A549 (cell line): ENCODE measurements around the gene CNKSR2. TPM values are rescaled to one million over a fixed set of nuclear protein-coding genes. Genes with fewer than 3 reads are reported as not detected.

ENCODE experiments used
- ATAC-seq, 2 experiments: fragments of 200-7000 bp in 1 of 2; fragments of >200 bp in 1 of 2; cut with Nextera tagmentation in 1 of 2; cut with Tn5 transposase in 1 of 2; 3 replicates each; pipeline versions ENCODE4 v1.8.0 to v1.9.1; 2018 to 2020; ENCODE audit warnings: mild to moderate bottlenecking in 1 of 2, moderate library complexity in 1 of 2
- CTCF ChIA-PET: fragments of 300-600 bp; sonication (Branson Sonifier 250); formaldehyde crosslinking; extraction: SDS; loops from one replicate; lab custom pipeline; 2021; ENCODE audit warnings: antibody characterized with exemption, inconsistent platforms; lab: Yijun Ruan, JAX
- POLR2A ChIA-PET: fragments of 350-600 bp; formaldehyde crosslinking; extraction: SDS; loops from one replicate; lab custom pipeline; 2021; ENCODE audit warnings: antibody characterized with exemption, inconsistent platforms; lab: Yijun Ruan, JAX
- DNase-seq, 2 experiments: peaks; one replicate each; pipeline versions ENCODE4 v3.0.0 to v3.0.0-alpha.2; 2011 to 2016; ENCODE audit warnings: low read depth in 1 of 2, low spot score in 1 of 2
- FAIRE-seq: peaks from 2 replicates; lab custom pipeline; 2011; peaks lifted over from hg19 to GRCh38; lab: Jason Lieb, UNC
- H3K27ac ChIP-seq, 2 experiments: fragments of >200 bp; sonication (Bioruptor Twin); formaldehyde crosslinking; 3 replicates each; pipeline ENCODE4 v1.5.1; 2016 to 2017
- H3K4me1 ChIP-seq: fragments of >200 bp; sonication (Bioruptor Twin); formaldehyde crosslinking; 3 replicates; pipeline ENCODE4 v1.6.1; 2016
- H3K4me2 ChIP-seq: fragments of >200 bp; sonication (Bioruptor Twin); formaldehyde crosslinking; 3 replicates; pipeline ENCODE4 v1.6.1; 2016
- H3K4me3 ChIP-seq: fragments of >200 bp; sonication (Bioruptor Twin); formaldehyde crosslinking; 3 replicates; pipeline ENCODE4 v1.5.1; 2016
- H3K9me3 ChIP-seq: fragments of >200 bp; sonication (Bioruptor Twin); formaldehyde crosslinking; 3 replicates; pipeline ENCODE4 v1.6.1; 2016
- BHLHE40 ChIP-seq: IDR thresholded peaks from 2 replicates; pipeline ENCODE4 v1.6.1; 2012; ENCODE audit warnings: low read depth, low read length, inconsistent platforms
- EHF ChIP-seq: fragments of 250-450 bp; sonication (Bioruptor Pico); IDR thresholded peaks from 2 replicates; pipeline ENCODE4 v1.5.0; 2020; ENCODE audit warnings: mild to moderate bottlenecking
- ESRRA ChIP-seq: fragments of 150-350 bp; IDR thresholded peaks from 2 replicates; pipeline ENCODE4 v1.6.1; 2014; ENCODE audit warnings: mild to moderate bottlenecking, low read length, borderline replicate concordance
- FOSL2 ChIP-seq, 2 experiments: fragments of 450-650 bp in 1 of 2; fragments of >200 bp in 1 of 2; sonication (Bioruptor Twin) in 1 of 2; formaldehyde crosslinking; IDR thresholded peaks; 2 replicates each; pipeline versions ENCODE4 v1.5.0 to v1.6.1; 2016 to 2020; ENCODE audit warnings: mild to moderate bottlenecking in 1 of 2, moderate library complexity in 1 of 2
- FOXS1 ChIP-seq: fragments of 250-450 bp; sonication (Bioruptor Pico); IDR thresholded peaks from 2 replicates; pipeline ENCODE4 v1.5.0; 2020; ENCODE audit warnings: mild to moderate bottlenecking, moderate library complexity
- HOXA7 ChIP-seq: fragments of 250-450 bp; sonication (Bioruptor Pico); IDR thresholded peaks from 2 replicates; pipeline ENCODE4 v1.5.0; 2020; ENCODE audit warnings: mild to moderate bottlenecking, moderate library complexity
- JUN ChIP-seq, 2 experiments: fragments of >200 bp; sonication (Bioruptor Twin); formaldehyde crosslinking; IDR thresholded peaks; 2 replicates in 1 of 2; 3 replicates in 1 of 2; pipeline ENCODE4 v1.6.1; 2016 to 2017
- JUNB ChIP-seq: fragments of >200 bp; sonication (Bioruptor Twin); formaldehyde crosslinking; IDR thresholded peaks from 2 replicates; pipeline ENCODE4 v1.6.1; 2016
- KDM1A ChIP-seq: fragments of 200-600 bp; sonication (generic); IDR thresholded peaks from 2 replicates; pipeline ENCODE4 v1.6.1; 2016; ENCODE audit warnings: low read depth, mild to moderate bottlenecking
- MYC ChIP-seq: IDR thresholded peaks from 2 replicates; pipeline ENCODE4 v1.6.1; 2012; ENCODE audit warnings: mild to moderate bottlenecking, inconsistent platforms, low read length, improper control_type of control experiment, borderline replicate concordance
- POLR2A ChIP-seq: IDR thresholded peaks from 2 replicates; pipeline ENCODE4 v1.6.1; 2012; ENCODE audit warnings: mild to moderate bottlenecking, low read length
- TFCP2L1 ChIP-seq: fragments of 250-450 bp; sonication (Bioruptor Pico); IDR thresholded peaks from 2 replicates; pipeline ENCODE4 v1.5.0; 2021; ENCODE audit warnings: mild to moderate bottlenecking
- TP53 ChIP-seq: fragments of 250-450 bp; sonication (Bioruptor Pico); IDR thresholded peaks from 2 replicates; pipeline ENCODE4 v1.5.0; 2021; ENCODE audit warnings: mild to moderate bottlenecking, moderate library complexity
- ZC3H11A ChIP-seq: fragments of 450-650 bp; IDR thresholded peaks from 2 replicates; pipeline ENCODE4 v1.6.1; 2014; ENCODE audit warnings: antibody characterized with exemption, mild to moderate bottlenecking
- ZFP36 ChIP-seq: fragments of 450-650 bp; IDR thresholded peaks from 2 replicates; pipeline ENCODE4 v1.6.1; 2014; ENCODE audit warnings: borderline replicate concordance; ENCODE audit not compliant: partially characterized antibody
- WGBS: methylation state at CpG from one replicate; pipeline ENCODE4 v1.1.6; 2017; ENCODE audit errors: missing lambda C conversion rate; 5-methylcytosine and 5-hydroxymethylcytosine counted together
- polyA plus RNA-seq, 4 experiments: library from polyadenylated mRNA; depleted of rRNA in 3 of 4; stranded (reverse); fragments of >200 nt; fragmentation: RNase III in 1 of 4; extraction: RNeasy Plus Mini Kit Qiagen cat#74134 plus additional on column Dnase treatment in 1 of 4; gene quantifications; 2 replicates in 3 of 4; 3 replicates in 1 of 4; pipeline ENCODE4 v1.2.3, GENCODE V29; 2011 to 2017
- TF ChIP-seq, protein P1 (sequence below): fragments of 250-450 bp; sonication (Bioruptor Pico); IDR thresholded peaks from 2 replicates; pipeline ENCODE4 v1.5.0; 2021; ENCODE audit warnings: mild to moderate bottlenecking, moderate library complexity, borderline replicate concordance
- TF ChIP-seq, protein P2 (sequence below): IDR thresholded peaks from 2 replicates; pipeline ENCODE4 v1.6.1; 2012; ENCODE audit warnings: low read depth, borderline replicate concordance
- TF ChIP-seq, protein P3 (sequence below): IDR thresholded peaks from 2 replicates; pipeline ENCODE4 v1.6.1; 2012
- TF ChIP-seq, protein P4 (sequence below): fragments of >200 bp; sonication (Bioruptor Twin); formaldehyde crosslinking; IDR thresholded peaks from 3 replicates; pipeline ENCODE4 v1.5.1; 2016

The CNKSR2 gene
- polyA plus RNA-seq, 2 of the 4 experiments (the other 2 are of a cell fraction): 5.8 to 11.4 TPM

DNA sequence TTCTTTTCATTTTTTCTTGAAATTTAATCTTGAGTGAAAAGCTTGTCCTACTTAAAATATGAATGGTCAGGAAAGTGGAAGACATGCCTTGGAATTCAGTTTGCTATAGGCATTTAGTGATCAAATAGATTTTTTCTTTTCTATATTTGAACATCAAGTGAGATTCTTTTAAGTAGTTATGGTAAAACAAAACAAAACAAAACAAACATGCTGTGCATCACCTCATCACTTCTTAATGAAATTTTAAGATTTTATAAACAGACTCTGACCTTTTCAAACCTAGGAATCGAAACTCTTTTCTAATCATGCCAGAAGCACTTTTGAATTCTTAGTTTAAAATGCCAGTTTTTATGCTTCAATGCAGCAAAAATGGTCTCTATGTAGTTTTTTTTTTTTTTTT lies 62.8 kb downstream of the CNKSR2 start:
- H3K4me3 ChIP-seq: no peak overlapping the region
- 67% methylated on average over 1 of the region's 1 CpG for WGBS
- no peak for ATAC-seq
- ChIA-PET POLR2A (no interaction called here), CTCF (no interaction called here)
- no peak for DNase-seq
- no peak overlapping the region for H3K4me2 ChIP-seq
- FAIRE-seq: no peak
- no peaks in the 10 kb centered on the region for H3K9me3 ChIP-seq
- H3K27ac ChIP-seq: no peak overlapping the region
- H3K4me1 ChIP-seq: no peaks in the 10 kb centered on the region
- no peak for TF ChIP-seq KDM1A
- no peak for TF ChIP-seq ZC3H11A
- TF ChIP-seq TFCP2L1 (CRISPR knock-in tag): no peak
- TF ChIP-seq, protein P1, sequence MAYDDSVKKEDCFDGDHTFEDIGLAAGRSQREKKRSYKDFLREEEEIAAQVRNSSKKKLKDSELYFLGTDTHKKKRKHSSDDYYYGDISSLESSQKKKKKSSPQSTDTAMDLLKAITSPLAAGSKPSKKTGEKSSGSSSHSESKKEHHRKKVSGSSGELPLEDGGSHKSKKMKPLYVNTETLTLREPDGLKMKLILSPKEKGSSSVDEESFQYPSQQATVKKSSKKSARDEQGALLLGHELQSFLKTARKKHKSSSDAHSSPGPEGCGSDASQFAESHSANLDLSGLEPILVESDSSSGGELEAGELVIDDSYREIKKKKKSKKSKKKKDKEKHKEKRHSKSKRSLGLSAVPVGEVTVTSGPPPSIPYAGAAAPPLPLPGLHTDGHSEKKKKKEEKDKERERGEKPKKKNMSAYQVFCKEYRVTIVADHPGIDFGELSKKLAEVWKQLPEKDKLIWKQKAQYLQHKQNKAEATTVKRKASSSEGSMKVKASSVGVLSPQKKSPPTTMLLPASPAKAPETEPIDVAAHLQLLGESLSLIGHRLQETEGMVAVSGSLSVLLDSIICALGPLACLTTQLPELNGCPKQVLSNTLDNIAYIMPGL (CRISPR knock-in tag): no peak

DNA sequence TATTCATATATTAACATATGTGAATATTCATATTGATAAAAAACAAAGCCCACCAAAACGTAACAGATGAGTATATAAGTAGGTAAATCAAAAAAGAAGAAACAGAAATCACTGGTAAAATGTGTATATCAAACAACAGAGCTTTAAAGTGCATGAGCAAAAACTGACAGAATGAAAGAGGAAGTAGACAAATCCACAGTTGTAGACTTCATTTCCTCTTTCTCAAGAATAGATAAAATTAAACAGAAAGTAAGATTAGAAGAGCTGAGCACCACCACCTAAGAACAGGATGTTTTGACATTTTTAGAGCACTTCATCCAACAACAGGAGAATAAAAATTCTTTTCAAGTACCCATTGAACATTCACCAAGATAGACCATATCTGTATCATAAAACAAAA lies 64.6 kb downstream of the CNKSR2 start:
- FAIRE-seq (no peak), DNase-seq (no peak), ATAC-seq (no peak)
- ChIA-PET CTCF (no interaction called here), POLR2A (no interaction called here)
- no peak overlapping the region for H3K4me3 ChIP-seq
- H3K4me2 ChIP-seq: no peak overlapping the region
- H3K9me3 ChIP-seq: no peaks in the 10 kb centered on the region
- no peak overlapping the region for H3K27ac ChIP-seq
- no peaks in the 10 kb centered on the region for H3K4me1 ChIP-seq
- WGBS: 42% methylated on average over 1 of the region's 1 CpG
- TF ChIP-seq, protein P2, sequence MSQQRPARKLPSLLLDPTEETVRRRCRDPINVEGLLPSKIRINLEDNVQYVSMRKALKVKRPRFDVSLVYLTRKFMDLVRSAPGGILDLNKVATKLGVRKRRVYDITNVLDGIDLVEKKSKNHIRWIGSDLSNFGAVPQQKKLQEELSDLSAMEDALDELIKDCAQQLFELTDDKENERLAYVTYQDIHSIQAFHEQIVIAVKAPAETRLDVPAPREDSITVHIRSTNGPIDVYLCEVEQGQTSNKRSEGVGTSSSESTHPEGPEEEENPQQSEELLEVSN: no peak
- TF ChIP-seq MYC (no peak), TP53 (CRISPR knock-in tag) (no peak), EHF (CRISPR knock-in tag) (no peak), ESRRA (no peak), FOXS1 (CRISPR knock-in tag) (no peak), JUN (IDR thresholded peaks at IDR 0.05) (no peak), ZC3H11A (no peak), BHLHE40 (no peak), HOXA7 (CRISPR knock-in tag) (no peak), JUNB (no peak), FOSL2 (IDR thresholded peaks at IDR 0.05) (no peak), FOSL2 (CRISPR knock-in tag; IDR thresholded peaks at IDR 0.05) (no peak), TFCP2L1 (CRISPR knock-in tag) (no peak), ZFP36 (no peak), POLR2A (no peak)
- TF ChIP-seq, protein P3, sequence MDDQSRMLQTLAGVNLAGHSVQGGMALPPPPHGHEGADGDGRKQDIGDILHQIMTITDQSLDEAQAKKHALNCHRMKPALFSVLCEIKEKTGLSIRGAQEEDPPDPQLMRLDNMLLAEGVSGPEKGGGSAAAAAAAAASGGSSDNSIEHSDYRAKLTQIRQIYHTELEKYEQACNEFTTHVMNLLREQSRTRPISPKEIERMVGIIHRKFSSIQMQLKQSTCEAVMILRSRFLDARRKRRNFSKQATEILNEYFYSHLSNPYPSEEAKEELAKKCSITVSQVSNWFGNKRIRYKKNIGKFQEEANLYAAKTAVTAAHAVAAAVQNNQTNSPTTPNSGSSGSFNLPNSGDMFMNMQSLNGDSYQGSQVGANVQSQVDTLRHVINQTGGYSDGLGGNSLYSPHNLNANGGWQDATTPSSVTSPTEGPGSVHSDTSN: no peak
- TF ChIP-seq, protein P1 (CRISPR knock-in tag): no peak
- TF ChIP-seq, protein P4, sequence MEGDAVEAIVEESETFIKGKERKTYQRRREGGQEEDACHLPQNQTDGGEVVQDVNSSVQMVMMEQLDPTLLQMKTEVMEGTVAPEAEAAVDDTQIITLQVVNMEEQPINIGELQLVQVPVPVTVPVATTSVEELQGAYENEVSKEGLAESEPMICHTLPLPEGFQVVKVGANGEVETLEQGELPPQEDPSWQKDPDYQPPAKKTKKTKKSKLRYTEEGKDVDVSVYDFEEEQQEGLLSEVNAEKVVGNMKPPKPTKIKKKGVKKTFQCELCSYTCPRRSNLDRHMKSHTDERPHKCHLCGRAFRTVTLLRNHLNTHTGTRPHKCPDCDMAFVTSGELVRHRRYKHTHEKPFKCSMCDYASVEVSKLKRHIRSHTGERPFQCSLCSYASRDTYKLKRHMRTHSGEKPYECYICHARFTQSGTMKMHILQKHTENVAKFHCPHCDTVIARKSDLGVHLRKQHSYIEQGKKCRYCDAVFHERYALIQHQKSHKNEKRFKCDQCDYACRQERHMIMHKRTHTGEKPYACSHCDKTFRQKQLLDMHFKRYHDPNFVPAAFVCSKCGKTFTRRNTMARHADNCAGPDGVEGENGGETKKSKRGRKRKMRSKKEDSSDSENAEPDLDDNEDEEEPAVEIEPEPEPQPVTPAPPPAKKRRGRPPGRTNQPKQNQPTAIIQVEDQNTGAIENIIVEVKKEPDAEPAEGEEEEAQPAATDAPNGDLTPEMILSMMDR: no peak
